HUES64 (cell line): ENCODE measurements around the gene TCF25.
"Not testable (repeated sequence)": the region's sequence is repeated elsewhere in the genome, so short reads cannot be mapped to it uniquely, and the experiment has no call there.

Experiments
- H3K27ac ChIP-seq: 2 replicates; pipeline ENCODE4 v1.7.0; 2013; ENCODE audit warnings: low read depth, low read length, inconsistent platforms
- H3K27me3 ChIP-seq: 2 replicates; pipeline ENCODE4 v1.6.1; 2013; ENCODE audit warnings: mild to moderate bottlenecking, low read length; ENCODE audit not compliant: insufficient read depth
- H3K36me3 ChIP-seq: 2 replicates; pipeline ENCODE4 v1.6.1; 2013; ENCODE audit warnings: mild to moderate bottlenecking, low read length; ENCODE audit not compliant: insufficient read depth
- H3K4me1 ChIP-seq: 2 replicates; pipeline ENCODE4 v1.6.1; 2013; ENCODE audit warnings: mild to moderate bottlenecking, low read length, moderate library complexity; ENCODE audit not compliant: insufficient read depth
- H3K4me3 ChIP-seq: 2 replicates; pipeline ENCODE4 v1.5.1; 2013; ENCODE audit warnings: mild to moderate bottlenecking, low read length, moderate library complexity
- H3K9ac ChIP-seq: 2 replicates; pipeline ENCODE4 v1.6.1; 2013; ENCODE audit warnings: mild to moderate bottlenecking, low read depth, low read length
- H3K9me3 ChIP-seq: 2 replicates; pipeline ENCODE4 v1.6.1; 2013; ENCODE audit warnings: low read depth, low read length; ENCODE audit not compliant: insufficient read depth
- WGBS: fragments of 150-250, 120-280 bp; methylation state at CpG from one replicate; pipeline ENCODE4 v1.1.7; 2013; ENCODE audit warnings: missing lambda C conversion rate; 5-methylcytosine and 5-hydroxymethylcytosine counted together

TCF25 gene

GRCh38 chr16:89907055-89907814 lies 33.8 kb downstream of the TCF25 start:
- H3K27ac ChIP-seq = no peak overlapping the region
- no peaks in the 10 kb centered on the region; the same call in 1 of the 2 replicates for H3K4me1 ChIP-seq
- peaks cover 56% of the 10 kb centered on the region for H3K36me3 ChIP-seq
- H3K4me3 ChIP-seq = no peak overlapping the region
- WGBS = 98% methylated on average over 10 of the region's 13 CpGs
- no peaks in the 10 kb centered on the region for H3K27me3 ChIP-seq
- H3K9ac ChIP-seq = no peak overlapping the region
- peaks cover 2% of the 10 kb centered on the region; the same call in 1 of the 2 replicates for H3K9me3 ChIP-seq

GRCh38 chr16:89908236-89908635 lies 34.8 kb downstream of the TCF25 start:
- peaks cover 50% of the 10 kb centered on the region for H3K36me3 ChIP-seq
- H3K27ac ChIP-seq = no peak overlapping the region
- 82% methylated on average over 4 of the region's 4 CpGs for WGBS

GRCh38 chr16:89909777-89910716 lies 36.7 kb downstream of the TCF25 start:
- WGBS = 78% methylated on average over 47 of the region's 47 CpGs
- Histone ChIP-seq H3K27ac (peak overlapping the region; percentile 66), H3K9me3 (peaks cover 2% of the 10 kb centered on the region; the same call in 1 of the 2 replicates), H3K27me3 (no peaks in the 10 kb centered on the region), H3K36me3 (peaks cover 36% of the 10 kb centered on the region), H3K4me1 (no peaks in the 10 kb centered on the region; the same call in 1 of the 2 replicates), H3K4me3 (no peak overlapping the region), H3K9ac (peak overlapping the region; percentile 42; the same call in 1 of the 2 replicates)

More at GRCh38 chr16:89908236-89908635, 34.8 kb downstream of the TCF25 start:
- H3K9ac ChIP-seq = no peak overlapping the region
- no peaks in the 10 kb centered on the region; the same call in 1 of the 2 replicates for H3K4me1 ChIP-seq
- H3K4me3 ChIP-seq = no peak overlapping the region
- H3K27me3 ChIP-seq = no peaks in the 10 kb centered on the region
- H3K9me3 ChIP-seq = peaks cover 2% of the 10 kb centered on the region; the same call in 1 of the 2 replicates

GRCh38 chr16:89910717-89911354 lies 37.4 kb downstream of the TCF25 start:
- H3K9me3 ChIP-seq = peaks cover 2% of the 10 kb centered on the region; the same call in 1 of the 2 replicates
- no peak overlapping the region for H3K4me3 ChIP-seq
- no peaks in the 10 kb centered on the region for H3K27me3 ChIP-seq
- WGBS = 96% methylated on average over 27 of the region's 27 CpGs
- H3K4me1 ChIP-seq = no peaks in the 10 kb centered on the region; the same call in 1 of the 2 replicates
- H3K36me3 ChIP-seq = peaks cover 28% of the 10 kb centered on the region
- no peak overlapping the region for H3K27ac ChIP-seq
- no peak overlapping the region for H3K9ac ChIP-seq

- WGBS = 96% methylated on average over 14 of the region's 14 CpGs
- peaks cover 23% of the 10 kb centered on the region for H3K36me3 ChIP-seq
- H3K27ac ChIP-seq = no peak overlapping the region
- no peak overlapping the region for H3K4me3 ChIP-seq
- no peak overlapping the region for H3K9ac ChIP-seq
- no peaks in the 10 kb centered on the region for H3K27me3 ChIP-seq
- peaks cover 2% of the 10 kb centered on the region; the same call in 1 of the 2 replicates for H3K9me3 ChIP-seq
- H3K4me1 ChIP-seq = no peaks in the 10 kb centered on the region; the same call in 1 of the 2 replicates
Observed at GRCh38 chr16:89911375-89911774, 38.0 kb downstream of the TCF25 start.

GRCh38 chr16:89912143-89912542 lies 38.8 kb downstream of the TCF25 start:
- 95% methylated on average over 13 of the region's 13 CpGs for WGBS
- H3K9me3 ChIP-seq = no peaks in the 10 kb centered on the region
- H3K27ac ChIP-seq = no peak overlapping the region
- H3K27me3 ChIP-seq = no peaks in the 10 kb centered on the region
- no peak overlapping the region for H3K4me3 ChIP-seq
- no peaks in the 10 kb centered on the region; the same call in 1 of the 2 replicates for H3K4me1 ChIP-seq
- no peak overlapping the region for H3K9ac ChIP-seq
- peaks cover 15% of the 10 kb centered on the region for H3K36me3 ChIP-seq

GRCh38 chr16:89912627-89913026 lies 39.2 kb downstream of the TCF25 start:
- Histone ChIP-seq H3K27me3 (no peaks in the 10 kb centered on the region), H3K36me3 (peaks cover 15% of the 10 kb centered on the region), H3K9ac (no peak overlapping the region), H3K4me3 (no peak overlapping the region), H3K4me1 (no peaks in the 10 kb centered on the region; the same call in 1 of the 2 replicates), H3K27ac (no peak overlapping the region), H3K9me3 (no peaks in the 10 kb centered on the region)
- 91% methylated on average over 14 of the region's 14 CpGs for WGBS

- Histone ChIP-seq H3K9ac (no peak overlapping the region), H3K27me3 (0 out of 2 replicates have a peak, but pooled peaks cover under 1% of the 10 kb centered on the region), H3K9me3 (no peaks in the 10 kb centered on the region), H3K27ac (no peak overlapping the region), H3K4me3 (no peak overlapping the region), H3K36me3 (peaks cover 10% of the 10 kb centered on the region), H3K4me1 (peaks cover under 1% of the 10 kb centered on the region; the same call in 1 of the 2 replicates)
- 94% methylated on average over 30 of the region's 30 CpGs for WGBS
Observed at GRCh38 chr16:89913408-89914387, 40.3 kb downstream of the TCF25 start.

GRCh38 chr16:89914642-89915285 lies 41.4 kb downstream of the TCF25 start:
- WGBS = 91% methylated on average over 11 of the region's 11 CpGs
- H3K9ac ChIP-seq = not testable (repeated sequence)

More at GRCh38 chr16:89914642-89915285, 41.4 kb downstream of the TCF25 start:
- H3K9me3 ChIP-seq, H3K27me3 ChIP-seq, H3K4me1 ChIP-seq, H3K4me3 ChIP-seq, H3K36me3 ChIP-seq, H3K27ac ChIP-seq: not testable (repeated sequence)
